ENCODE measurements around the gene ACTL6B. TPM values are rescaled to one million over a fixed set of nuclear protein-coding genes. Genes with fewer than 3 reads are reported as not detected.

Gene ACTL6B
- total and polyA plus RNA-seq, 2 of the 13 experiments (the other 11 are each of a cell fraction or from before 2014, with no cell fraction given) = not detected

GRCh38 chr7:100705320-100705752 lies 49.1 kb upstream of the ACTL6B start (continued):
- TF ChIP-seq, protein P1, sequence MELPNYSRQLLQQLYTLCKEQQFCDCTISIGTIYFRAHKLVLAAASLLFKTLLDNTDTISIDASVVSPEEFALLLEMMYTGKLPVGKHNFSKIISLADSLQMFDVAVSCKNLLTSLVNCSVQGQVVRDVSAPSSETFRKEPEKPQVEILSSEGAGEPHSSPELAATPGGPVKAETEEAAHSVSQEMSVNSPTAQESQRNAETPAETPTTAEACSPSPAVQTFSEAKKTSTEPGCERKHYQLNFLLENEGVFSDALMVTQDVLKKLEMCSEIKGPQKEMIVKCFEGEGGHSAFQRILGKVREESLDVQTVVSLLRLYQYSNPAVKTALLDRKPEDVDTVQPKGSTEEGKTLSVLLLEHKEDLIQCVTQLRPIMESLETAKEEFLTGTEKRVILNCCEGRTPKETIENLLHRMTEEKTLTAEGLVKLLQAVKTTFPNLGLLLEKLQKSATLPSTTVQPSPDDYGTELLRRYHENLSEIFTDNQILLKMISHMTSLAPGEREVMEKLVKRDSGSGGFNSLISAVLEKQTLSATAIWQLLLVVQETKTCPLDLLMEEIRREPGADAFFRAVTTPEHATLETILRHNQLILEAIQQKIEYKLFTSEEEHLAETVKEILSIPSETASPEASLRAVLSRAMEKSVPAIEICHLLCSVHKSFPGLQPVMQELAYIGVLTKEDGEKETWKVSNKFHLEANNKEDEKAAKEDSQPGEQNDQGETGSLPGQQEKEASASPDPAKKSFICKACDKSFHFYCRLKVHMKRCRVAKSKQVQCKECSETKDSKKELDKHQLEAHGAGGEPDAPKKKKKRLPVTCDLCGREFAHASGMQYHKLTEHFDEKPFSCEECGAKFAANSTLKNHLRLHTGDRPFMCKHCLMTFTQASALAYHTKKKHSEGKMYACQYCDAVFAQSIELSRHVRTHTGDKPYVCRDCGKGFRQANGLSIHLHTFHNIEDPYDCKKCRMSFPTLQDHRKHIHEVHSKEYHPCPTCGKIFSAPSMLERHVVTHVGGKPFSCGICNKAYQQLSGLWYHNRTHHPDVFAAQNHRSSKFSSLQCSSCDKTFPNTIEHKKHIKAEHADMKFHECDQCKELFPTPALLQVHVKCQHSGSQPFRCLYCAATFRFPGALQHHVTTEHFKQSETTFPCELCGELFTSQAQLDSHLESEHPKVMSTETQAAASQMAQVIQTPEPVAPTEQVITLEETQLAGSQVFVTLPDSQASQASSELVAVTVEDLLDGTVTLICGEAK (IDR thresholded peaks at IDR 0.05) = no peak
- TF ChIP-seq, protein P1 (CRISPR knock-in tag; IDR thresholded peaks at IDR 0.05) = peak; percentile 25; the same call in 1 of the 2 replicates
- TF ChIP-seq, protein P2, sequence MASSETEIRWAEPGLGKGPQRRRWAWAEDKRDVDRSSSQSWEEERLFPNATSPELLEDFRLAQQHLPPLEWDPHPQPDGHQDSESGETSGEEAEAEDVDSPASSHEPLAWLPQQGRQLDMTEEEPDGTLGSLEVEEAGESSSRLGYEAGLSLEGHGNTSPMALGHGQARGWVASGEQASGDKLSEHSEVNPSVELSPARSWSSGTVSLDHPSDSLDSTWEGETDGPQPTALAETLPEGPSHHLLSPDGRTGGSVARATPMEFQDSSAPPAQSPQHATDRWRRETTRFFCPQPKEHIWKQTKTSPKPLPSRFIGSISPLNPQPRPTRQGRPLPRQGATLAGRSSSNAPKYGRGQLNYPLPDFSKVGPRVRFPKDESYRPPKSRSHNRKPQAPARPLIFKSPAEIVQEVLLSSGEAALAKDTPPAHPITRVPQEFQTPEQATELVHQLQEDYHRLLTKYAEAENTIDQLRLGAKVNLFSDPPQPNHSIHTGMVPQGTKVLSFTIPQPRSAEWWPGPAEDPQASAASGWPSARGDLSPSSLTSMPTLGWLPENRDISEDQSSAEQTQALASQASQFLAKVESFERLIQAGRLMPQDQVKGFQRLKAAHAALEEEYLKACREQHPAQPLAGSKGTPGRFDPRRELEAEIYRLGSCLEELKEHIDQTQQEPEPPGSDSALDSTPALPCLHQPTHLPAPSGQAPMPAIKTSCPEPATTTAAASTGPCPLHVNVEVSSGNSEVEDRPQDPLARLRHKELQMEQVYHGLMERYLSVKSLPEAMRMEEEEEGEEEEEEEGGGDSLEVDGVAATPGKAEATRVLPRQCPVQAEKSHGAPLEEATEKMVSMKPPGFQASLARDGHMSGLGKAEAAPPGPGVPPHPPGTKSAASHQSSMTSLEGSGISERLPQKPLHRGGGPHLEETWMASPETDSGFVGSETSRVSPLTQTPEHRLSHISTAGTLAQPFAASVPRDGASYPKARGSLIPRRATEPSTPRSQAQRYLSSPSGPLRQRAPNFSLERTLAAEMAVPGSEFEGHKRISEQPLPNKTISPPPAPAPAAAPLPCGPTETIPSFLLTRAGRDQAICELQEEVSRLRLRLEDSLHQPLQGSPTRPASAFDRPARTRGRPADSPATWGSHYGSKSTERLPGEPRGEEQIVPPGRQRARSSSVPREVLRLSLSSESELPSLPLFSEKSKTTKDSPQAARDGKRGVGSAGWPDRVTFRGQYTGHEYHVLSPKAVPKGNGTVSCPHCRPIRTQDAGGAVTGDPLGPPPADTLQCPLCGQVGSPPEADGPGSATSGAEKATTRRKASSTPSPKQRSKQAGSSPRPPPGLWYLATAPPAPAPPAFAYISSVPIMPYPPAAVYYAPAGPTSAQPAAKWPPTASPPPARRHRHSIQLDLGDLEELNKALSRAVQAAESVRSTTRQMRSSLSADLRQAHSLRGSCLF (CRISPR knock-in tag; IDR thresholded peaks at IDR 0.05; ENCODE audit: borderline replicate concordance) = no peak
- TF ChIP-seq, protein P3, sequence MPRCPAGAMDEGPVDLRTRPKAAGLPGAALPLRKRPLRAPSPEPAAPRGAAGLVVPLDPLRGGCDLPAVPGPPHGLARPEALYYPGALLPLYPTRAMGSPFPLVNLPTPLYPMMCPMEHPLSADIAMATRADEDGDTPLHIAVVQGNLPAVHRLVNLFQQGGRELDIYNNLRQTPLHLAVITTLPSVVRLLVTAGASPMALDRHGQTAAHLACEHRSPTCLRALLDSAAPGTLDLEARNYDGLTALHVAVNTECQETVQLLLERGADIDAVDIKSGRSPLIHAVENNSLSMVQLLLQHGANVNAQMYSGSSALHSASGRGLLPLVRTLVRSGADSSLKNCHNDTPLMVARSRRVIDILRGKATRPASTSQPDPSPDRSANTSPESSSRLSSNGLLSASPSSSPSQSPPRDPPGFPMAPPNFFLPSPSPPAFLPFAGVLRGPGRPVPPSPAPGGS (CRISPR knock-in tag; IDR thresholded peaks at IDR 0.05) = no peak; the same call in 1 of the 2 replicates
- TF ChIP-seq ZNF598 (CRISPR knock-in tag; IDR thresholded peaks at IDR 0.05; ENCODE audit: borderline replicate concordance) (no peak; the same call in 1 of the 2 replicates), SP1 (IDR thresholded peaks at IDR 0.05) (no peak), SP1 (CRISPR knock-in tag; IDR thresholded peaks at IDR 0.05) (no peak), ZNF670 (CRISPR knock-in tag; IDR thresholded peaks at IDR 0.05; ENCODE audit: borderline replicate concordance) (no peak; the same call in 1 of the 2 replicates), ZNF430 (CRISPR knock-in tag; IDR thresholded peaks at IDR 0.05) (no peak), ZBTB21 (CRISPR knock-in tag; IDR thresholded peaks at IDR 0.05) (no peak), ZNF224 (CRISPR knock-in tag; IDR thresholded peaks at IDR 0.05) (no peak), ZNF460 (CRISPR knock-in tag; IDR thresholded peaks at IDR 0.05; ENCODE audit: borderline replicate concordance) (no peak; the same call in 1 of the 2 replicates), TARDBP (CRISPR knock-in tag; IDR thresholded peaks at IDR 0.05) (no peak)
- TF ChIP-seq, protein P4, sequence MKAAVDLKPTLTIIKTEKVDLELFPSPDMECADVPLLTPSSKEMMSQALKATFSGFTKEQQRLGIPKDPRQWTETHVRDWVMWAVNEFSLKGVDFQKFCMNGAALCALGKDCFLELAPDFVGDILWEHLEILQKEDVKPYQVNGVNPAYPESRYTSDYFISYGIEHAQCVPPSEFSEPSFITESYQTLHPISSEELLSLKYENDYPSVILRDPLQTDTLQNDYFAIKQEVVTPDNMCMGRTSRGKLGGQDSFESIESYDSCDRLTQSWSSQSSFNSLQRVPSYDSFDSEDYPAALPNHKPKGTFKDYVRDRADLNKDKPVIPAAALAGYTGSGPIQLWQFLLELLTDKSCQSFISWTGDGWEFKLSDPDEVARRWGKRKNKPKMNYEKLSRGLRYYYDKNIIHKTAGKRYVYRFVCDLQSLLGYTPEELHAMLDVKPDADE (CRISPR knock-in tag; IDR thresholded peaks at IDR 0.05) = no peak
